GM19351 (cell line): ENCODE results near the gene SLIT1.
A peak's percentile ranks its signal among the peaks of the same experiment; 100 is the strongest.

Experiments used
- ATAC-seq: cut with Tn5 transposase; IDR thresholded peaks from one replicate; pipeline ENCODE4 v1.9.1; 2021; ENCODE audit warnings: mild to moderate bottlenecking, moderate library complexity; ENCODE audit not compliant: unreplicated experiment

The SLIT1 gene

DNA sequence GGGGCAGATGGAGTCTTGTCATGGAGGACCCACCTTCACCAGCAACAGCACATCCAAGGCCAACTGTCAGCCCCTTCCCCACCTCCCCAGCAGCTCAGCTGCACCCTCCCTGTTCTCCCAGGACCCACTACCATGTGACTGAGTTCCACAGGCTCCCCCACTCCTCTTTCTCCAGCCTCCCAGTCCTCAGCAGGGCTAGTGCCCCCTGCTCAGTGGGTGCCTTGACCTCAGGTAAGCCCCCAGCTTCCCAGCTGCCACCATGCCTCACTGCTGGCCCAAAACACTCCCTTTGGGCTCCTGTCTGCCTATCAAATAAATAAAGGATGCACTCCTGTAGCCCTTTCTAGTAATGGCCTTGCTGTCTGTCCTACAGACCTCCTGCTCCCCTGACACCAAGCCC lies 174.4 kb downstream of the SLIT1 start:
- ATAC-seq = no peak

DNA sequence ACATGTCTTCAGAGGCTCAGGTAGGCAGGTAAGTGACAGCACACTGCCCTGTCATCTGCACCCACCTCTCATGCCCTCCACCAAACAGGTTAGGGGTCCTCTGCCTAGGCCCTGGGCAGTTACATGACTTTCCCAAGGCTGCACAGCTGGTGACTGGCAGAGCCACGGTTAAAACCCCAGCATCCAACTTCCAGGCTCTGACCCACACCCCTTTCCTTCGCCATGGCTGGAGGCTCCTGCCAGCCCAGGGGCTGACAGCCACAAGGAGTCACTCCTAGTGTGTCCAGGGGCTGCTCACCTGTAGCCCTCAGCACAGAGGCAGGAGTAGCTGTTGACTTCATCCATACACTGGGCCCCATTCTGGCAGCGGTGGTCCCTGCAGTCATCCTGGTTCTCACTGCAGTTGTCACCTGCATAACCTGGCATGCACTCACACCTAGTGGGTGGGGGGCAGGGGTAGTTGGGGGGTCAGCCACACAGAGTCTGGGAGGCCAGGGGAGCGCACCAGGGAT lies 175.0 kb downstream of the SLIT1 start:
- no peak for ATAC-seq

GRCh38 chr10:97007417-97007816 lies 178.3 kb downstream of the SLIT1 start:
- no peak for ATAC-seq

- no peak for ATAC-seq
These were observed 179.4 kb downstream of the SLIT1 start for GRCh38 chr10:97006364-97006763.

DNA sequence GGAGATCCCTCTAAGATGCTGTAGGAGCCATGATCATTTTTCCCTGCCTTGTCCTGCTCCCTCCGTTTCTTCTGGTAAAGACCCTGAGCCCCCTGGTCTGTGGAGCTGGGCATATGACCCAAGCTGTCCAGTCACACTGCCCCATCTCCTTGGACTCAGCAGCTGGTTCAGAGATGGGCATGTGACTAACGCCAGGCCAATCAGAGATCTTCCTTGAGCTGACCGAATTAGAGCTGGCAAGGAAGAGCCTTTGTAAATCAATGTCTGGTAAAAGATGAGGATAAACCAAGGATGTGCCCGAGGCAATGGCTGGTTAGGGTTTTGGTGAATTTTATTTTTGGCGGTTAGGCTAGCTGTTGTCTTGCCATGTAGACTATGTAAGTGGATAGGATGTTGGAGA lies 180.4 kb downstream of the SLIT1 start:
- no peak for ATAC-seq

- ATAC-seq = no peak
These were observed 181.2 kb downstream of the SLIT1 start for GRCh38 chr10:97004591-97004990.

DNA sequence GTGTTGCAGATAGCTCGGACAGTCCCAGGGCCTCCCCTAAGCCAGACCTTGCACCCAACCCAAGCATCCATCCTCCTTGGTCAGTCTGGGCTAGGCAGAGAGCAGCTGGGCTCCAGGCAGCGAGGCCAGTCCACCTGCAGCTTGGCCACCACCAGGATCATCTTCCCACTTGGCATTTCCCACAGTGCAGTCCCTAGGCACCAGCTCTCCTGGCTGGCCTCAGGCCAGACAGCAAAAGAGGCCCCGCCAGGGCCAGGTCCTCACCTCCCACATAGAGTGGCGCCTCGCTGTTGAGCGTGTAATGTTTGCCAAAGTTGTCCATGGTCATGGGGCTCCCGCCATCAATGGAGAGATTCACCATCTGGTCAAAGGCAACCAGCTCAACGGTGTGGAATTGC lies 182.0 kb downstream of the SLIT1 start:
- no peak for ATAC-seq

- ATAC-seq = no peak
These were observed 182.5 kb downstream of the SLIT1 start for GRCh38 chr10:97003151-97003803.

- no peak for ATAC-seq
These were observed 183.1 kb downstream of the SLIT1 start for GRCh38 chr10:97002670-97003069.

DNA sequence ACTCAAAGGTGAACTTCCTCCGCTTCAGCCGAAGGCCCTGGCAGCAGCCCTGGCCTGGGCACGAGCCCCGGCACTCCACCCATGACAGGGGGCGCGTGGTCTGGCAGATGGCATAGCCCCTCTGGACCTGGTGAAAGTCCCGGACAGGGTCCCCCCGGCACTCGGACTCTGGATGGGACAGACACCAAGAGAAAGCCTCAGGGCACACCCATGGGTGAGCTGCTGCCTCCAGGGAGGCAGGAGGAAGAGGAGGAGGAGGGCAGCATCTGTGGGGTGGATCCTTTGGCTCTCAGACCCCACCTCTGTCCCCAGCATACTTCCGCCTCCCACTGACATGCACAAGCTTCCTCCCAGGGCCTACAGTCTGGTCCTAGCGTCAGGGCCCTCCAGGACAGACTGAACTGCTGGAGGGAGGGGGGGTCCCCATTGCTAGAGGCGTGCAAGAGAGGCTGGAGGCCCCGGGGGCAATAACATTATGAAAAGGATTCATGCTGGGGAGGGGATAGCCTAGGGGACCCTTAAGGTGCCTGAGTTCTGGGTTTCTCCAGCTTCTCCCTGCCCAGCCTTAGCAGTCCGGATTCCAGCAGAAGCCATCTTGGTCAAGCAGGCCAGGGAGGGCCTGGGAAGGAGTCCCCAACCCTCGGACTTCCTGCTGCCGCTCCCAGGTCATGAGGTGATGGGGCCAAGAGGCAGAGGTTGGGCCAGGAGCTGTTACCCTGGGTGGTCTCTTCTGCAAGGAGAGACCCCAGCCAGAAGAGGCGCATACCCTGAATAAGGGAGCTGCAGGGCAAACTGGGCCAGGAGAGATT lies 184.4 kb downstream of the SLIT1 start:
- no peak for ATAC-seq

GRCh38 chr10:97000487-97001182 lies 185.1 kb downstream of the SLIT1 start:
- no peak for ATAC-seq

- ATAC-seq = no peak
These were observed 185.8 kb downstream of the SLIT1 start for GRCh38 chr10:96999987-97000386.

DNA sequence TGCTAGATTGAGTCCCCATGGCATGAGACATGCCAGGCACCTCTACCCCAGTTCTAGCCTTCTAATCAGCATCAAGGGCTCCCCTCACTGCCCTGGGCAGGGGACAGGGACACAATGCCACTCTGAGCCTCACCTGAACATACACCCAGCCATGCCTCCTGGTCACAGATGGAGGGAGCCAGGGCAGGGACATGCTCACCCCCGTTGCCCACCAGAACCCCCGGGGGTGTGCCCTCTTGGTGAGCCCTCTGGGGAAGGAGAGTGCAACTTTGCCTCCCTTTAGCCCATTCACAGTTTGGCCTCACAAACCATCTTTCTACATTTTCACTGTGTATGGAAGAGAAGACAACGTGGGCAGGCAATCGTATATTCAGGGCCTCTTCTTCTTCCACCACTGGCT lies 186.4 kb downstream of the SLIT1 start:
- ATAC-seq = no peak

DNA sequence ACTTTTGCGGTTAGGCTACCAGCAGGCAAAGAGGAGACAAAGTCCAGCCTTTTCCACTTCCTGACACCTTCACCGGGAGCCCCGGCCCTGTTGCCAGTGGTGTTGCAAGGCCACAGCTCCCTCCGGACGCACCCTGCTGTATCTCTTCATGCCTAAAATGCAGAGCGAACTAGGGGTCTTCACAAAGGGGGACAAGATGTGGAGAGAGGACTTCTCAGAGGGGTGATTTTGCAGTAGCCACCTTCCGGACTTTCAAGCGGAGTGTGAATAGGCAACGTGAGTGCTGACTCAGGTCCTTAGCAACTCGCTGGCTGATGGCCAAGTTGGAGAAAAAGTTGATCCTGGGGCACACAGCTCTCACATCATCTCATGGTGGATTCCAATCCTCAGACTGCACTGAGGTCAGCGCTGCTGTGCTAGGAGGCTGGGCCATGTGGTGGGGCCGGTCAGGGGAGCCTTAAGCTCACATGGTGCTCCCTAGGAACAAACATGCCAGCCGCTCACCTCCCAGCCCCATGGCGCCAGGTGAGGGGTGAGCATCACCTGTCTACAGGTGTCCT lies 187.3 kb downstream of the SLIT1 start:
- ATAC-seq = no peak

DNA sequence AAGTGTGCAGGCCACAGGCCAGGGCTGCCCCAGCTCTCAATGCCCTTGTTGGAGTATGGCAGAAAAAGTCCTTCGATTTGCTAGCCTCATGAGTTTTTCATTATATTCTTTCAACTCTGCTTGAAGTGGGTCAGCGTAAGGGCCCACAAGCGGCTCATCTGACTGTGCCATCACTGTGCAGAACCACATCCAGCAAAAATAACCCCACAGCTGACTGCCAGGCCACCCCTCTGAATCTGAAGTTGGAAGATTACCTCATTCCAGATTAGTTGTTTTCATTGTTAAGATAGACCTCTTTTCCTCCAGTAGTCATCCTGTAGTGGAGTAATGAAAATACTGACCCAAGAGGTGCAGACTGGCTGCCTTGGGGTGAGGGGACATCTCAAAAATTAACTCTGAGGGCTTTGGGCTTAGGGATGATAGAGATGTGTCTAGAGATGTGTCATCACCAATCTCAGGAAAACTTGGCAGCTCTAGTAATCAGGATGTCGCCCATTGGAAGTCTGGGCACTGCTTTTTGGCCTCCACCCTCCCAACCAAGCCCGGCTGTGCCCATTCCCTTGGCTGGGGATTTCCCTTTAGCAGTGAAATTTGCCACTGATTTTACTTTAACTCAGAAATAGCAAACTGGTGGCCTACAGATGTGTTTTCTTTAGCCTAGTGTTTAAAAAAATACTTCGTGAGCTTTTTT lies 189.3 kb downstream of the SLIT1 start:
- no peak for ATAC-seq

GRCh38 chr10:96995851-96996250 lies 189.9 kb downstream of the SLIT1 start:
- no peak for ATAC-seq

- peak; percentile 77 for ATAC-seq
These were observed 193.0 kb downstream of the SLIT1 start for GRCh38 chr10:96992721-96993120.

- peak; percentile 40 for ATAC-seq
These were observed 194.4 kb downstream of the SLIT1 start for GRCh38 chr10:96991313-96991841.

DNA sequence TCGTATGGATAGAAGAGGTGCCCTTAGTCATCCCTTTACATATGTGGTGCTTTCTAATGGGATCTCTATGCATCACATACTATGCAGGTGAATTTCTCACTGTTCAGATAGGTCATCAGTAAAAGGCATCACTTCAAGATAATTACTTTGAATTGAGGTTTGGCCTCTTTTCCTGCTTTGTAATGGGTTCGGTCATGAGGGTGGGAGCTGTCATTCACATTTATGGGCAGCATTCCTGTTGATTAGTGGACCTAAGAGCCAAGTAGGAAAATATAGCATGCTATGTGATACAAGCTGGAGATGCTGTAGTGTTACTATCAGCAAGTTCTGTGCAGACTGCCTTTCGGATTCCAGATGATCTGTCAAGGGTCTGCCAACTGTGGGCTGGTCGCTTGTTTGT lies 197.3 kb downstream of the SLIT1 start:
- no peak for ATAC-seq

DNA sequence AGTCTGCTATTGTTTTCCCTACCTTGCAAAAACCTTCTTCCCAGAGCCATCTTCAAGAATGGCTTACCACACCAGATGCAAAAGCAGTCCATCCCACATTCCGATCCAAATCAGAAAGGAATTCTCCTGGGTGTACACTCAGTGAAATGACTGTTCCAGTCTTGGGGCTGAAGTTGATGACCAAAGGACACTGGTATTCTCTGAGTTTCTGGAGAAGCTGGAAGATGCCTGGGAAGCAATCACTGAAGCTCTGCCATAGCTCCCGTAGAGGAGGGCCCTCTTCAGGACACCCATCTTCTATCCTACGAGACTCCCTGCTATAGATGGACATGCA lies 197.9 kb downstream of the SLIT1 start:
- no peak for ATAC-seq
